AG09319 (cell line): Measurements from ENCODE around the gene ARID4B.
"Not testable (repeated sequence)": the region's sequence is repeated elsewhere in the genome, so short reads cannot be mapped to it uniquely, and the experiment has no call there.

Experiments used
- DNase-seq: peaks from one replicate; pipeline ENCODE4 v3.0.0-alpha.2; 2010; ENCODE audit warnings: low read depth; ENCODE audit errors: extremely low read depth
- TF ChIP-seq, protein P1 (sequence below): IDR thresholded peaks from 2 replicates; pipeline ENCODE4 v1.5.1; 2011; ENCODE audit warnings: low read depth, mild to moderate bottlenecking, inconsistent platforms, low read length, moderate library complexity

ARID4B gene

DNA sequence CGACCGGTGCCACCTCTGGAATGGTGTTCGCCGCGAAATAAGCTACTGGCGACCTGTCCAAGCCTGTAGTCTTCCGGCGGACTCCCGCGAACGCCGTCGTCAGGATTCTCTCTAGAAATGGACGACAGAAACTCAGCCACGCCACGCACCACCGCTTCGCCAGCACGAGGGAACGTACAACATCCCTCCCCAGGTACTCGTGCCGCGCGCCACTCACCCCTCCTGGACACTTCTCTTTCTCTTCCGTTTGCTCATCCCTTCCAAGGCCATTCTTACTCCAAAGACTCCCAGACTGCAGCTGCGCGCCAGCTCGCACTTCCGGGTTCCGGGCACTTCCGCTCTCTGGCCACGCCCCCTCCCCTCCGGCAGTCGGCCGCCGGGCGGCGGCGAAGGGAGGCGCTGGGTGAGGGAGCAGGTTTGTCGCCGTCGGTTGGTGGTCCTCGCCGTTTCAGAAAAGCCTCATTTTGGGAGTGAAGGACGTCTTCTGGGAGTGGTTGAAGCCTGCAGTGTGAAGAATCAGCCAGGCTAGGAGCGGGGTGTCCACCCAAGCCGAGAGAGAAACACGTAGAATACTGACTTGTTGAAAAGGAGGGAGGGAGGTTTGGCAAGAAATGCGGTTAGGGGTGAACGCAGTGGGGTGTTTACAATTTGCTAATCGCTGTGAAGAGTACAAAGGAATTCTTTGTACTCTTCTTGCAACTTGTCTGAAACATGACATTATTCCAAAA is 166.9 kb downstream of the ARID4B start, which contains the start of gene RBM34:
RBM34 (minus strand) TSS at position 294 of the 728 bp plus-strand sequence; CDS start at position 270, 24 bp downstream.
- TF ChIP-seq, protein P1, sequence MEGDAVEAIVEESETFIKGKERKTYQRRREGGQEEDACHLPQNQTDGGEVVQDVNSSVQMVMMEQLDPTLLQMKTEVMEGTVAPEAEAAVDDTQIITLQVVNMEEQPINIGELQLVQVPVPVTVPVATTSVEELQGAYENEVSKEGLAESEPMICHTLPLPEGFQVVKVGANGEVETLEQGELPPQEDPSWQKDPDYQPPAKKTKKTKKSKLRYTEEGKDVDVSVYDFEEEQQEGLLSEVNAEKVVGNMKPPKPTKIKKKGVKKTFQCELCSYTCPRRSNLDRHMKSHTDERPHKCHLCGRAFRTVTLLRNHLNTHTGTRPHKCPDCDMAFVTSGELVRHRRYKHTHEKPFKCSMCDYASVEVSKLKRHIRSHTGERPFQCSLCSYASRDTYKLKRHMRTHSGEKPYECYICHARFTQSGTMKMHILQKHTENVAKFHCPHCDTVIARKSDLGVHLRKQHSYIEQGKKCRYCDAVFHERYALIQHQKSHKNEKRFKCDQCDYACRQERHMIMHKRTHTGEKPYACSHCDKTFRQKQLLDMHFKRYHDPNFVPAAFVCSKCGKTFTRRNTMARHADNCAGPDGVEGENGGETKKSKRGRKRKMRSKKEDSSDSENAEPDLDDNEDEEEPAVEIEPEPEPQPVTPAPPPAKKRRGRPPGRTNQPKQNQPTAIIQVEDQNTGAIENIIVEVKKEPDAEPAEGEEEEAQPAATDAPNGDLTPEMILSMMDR: peak; percentile 20
- peak; percentile 70 for DNase-seq

DNA sequence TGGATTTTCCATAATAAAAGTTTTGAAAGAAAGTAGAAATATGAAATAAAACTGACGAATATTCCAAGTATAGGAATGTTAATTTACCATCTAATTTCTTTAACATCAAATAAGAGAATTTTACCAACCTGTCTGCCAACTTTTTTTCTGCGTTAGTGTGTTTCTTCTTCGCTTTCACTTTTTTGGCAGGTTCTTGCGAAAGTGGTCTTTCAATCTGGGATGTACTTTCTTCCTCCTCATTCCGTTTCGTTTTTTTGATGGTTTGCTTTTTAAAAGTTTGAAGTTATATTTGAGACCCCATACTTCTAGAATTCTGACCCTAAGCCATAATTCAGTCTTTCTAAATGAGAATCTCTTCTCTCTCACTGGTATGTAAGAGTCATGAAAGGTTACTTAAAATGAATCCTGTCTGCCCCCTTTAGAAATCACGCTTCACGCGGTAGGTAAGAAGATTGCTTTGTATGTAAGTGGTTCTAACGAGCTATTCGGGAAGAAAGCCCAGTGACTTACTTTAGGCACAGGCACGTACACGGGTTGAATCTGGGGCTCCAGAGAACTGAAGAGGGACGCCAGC is 167.5 kb downstream of the ARID4B start:
- peak; percentile 14 for DNase-seq
- TF ChIP-seq, protein P1: no peak

- DNase-seq: not testable (repeated sequence)
Observed at GRCh38 chr1:235159930-235160329, 168.0 kb downstream of the ARID4B start.

- not testable (repeated sequence) for DNase-seq
Observed at GRCh38 chr1:235159284-235159683, 168.7 kb downstream of the ARID4B start.

DNA sequence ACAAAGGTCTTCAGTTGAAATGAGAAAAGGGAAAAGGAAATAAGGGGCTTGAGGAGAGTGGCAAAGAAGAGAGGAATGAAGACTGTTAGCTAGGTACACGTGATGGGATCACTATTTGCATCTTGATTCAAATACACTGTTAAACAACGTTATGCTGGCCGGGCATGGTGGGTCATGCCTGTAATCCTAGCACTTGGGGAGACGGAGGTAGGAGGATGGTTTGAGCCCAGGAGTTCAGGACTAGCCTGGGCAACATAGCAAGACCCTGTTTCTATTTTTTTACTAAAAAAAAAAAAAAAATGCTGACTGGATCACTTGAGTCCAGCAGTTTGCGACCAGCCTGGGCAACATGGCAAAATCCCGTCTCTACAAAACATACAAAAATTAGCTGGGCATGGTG is 169.3 kb downstream of the ARID4B start:
- no peak for DNase-seq
- TF ChIP-seq, protein P1: no peak

GRCh38 chr1:235157150-235157549 is 170.8 kb downstream of the ARID4B start:
- no peak for DNase-seq
- TF ChIP-seq, protein P1: no peak

DNA sequence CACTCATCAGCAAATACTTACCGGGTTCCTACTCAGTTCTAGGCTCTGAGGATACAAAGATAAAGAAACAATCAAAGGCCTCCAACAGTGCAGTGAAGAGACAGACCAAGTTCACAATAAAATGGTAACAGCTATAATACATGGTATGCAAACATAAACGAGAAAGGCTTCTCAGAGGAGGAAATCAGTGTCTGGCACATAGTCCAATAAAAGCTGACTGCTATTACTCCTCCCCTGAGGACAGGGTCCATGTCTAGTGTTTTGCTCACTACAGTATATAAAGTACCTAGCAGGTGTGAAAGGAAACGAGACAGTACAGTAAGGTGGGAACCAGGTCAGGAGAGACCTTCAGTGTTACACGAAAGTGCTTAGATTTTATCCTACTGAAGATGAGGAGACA is 171.2 kb downstream of the ARID4B start:
- TF ChIP-seq, protein P1: no peak

DNA sequence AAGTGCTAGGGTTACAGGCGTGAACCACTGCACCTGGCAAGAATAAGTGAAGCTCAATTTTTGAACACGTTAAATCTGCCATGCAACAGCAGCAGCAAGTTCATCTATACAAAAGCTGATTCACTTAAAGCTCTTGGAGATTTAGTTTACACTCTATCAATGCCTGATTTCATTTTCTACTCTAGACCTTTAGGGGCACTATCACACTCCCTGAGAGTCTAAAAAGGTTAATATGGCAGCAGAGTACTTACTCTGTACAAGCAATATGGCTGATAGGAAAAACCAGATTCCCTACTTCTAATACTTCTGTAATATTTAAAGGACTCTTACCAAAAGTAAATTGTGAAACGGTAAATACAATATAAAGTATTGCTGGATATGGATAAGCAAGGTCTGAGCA is 171.7 kb downstream of the ARID4B start:
- DNase-seq: no peak
- TF ChIP-seq, protein P1: no peak

More for the DNA sequence above, 171.2 kb downstream of the ARID4B start:
- no peak for DNase-seq
